Measurements from ENCODE around the gene COL18A1.

The COL18A1 gene

GRCh38 chr21:45412491-45412890 lies 7.5 kb downstream of the COL18A1 start:
- no peak for DNase-seq

- DNase-seq = no peak
These were observed 8.1 kb downstream of the COL18A1 start for GRCh38 chr21:45412909-45413611.

- DNase-seq = no peak
These were observed 9.0 kb downstream of the COL18A1 start for GRCh38 chr21:45413922-45414321.

- no peak for DNase-seq
These were observed 9.6 kb downstream of the COL18A1 start for GRCh38 chr21:45414396-45415187.

DNA sequence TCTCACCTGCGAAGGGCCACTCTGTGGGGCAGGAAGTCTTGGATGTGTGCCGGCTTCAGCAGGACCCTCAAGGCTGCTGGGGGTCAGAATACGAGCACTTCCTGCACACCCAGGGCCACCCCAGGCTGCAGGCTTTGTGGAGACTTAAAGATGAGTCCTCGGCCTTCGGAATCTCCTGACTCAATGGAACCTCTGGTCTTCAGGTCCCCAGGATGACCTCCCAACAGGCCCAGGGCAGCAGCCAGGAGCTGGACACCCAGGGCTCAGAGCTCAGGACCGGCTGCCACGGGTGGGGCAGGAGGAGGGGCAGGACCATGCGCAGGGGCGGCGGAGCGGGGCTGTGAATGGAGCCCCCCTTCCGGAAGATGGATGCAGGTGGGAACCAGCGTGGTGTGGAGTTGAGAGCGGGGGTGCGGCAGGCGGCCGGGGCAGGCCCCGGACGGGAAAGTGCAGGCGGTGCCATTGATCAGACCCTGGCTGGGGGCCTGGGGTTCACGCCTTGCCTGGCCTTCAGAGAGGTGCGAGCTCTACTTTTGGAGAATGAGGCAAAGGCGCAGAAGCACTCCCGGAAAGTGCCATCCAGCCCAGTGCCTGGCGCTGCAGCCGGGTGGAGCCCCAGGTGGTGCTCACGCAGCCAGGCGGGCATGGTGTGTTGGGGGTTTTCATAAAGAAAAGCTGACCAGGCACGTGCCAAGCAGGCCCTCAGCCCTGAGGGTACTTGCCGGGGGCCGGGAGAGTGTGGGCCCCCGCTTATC lies 10.4 kb downstream of the COL18A1 start:
- DNase-seq = no peak

DNA sequence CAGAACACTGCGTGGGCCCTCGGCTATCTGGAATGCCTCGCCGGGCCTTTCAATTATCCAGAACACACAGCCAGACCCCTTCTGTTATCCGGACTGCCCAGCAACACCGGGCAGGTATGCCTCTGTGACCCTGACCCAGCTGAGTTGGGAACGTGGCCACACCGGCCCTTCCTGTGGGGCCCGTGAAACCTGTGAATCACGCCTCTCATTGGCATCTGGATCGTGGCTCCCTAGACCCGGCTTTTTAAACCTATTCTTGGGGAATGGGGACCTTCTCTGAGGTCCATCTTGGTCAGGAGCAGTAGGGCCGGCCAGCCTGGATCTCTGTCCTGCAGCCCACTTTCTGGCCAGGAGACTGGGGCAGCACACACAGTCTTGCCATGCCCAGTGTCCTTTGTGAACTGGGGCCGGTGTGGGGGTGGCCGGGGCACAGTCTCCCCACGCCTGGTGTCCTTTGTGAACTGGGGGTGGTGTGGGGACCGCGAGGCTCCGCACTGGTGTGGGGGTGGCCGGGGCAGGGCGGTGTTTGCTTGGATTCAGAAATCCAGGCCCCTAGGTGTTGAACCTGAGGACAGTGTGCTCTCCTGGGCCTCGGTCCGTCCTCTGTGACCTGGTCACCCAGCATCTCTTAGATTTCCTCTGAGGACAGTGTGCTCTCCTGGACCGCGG lies 11.1 kb downstream of the COL18A1 start:
- no peak for DNase-seq

GRCh38 chr21:45416620-45417019 lies 11.7 kb downstream of the COL18A1 start:
- DNase-seq = no peak

- DNase-seq = no peak
These were observed 12.4 kb downstream of the COL18A1 start for GRCh38 chr21:45417256-45417950.

- no peak for DNase-seq
These were observed 13.0 kb downstream of the COL18A1 start for GRCh38 chr21:45417951-45418300.

GRCh38 chr21:45418301-45419071 lies 13.5 kb downstream of the COL18A1 start:
- DNase-seq = no peak

DNA sequence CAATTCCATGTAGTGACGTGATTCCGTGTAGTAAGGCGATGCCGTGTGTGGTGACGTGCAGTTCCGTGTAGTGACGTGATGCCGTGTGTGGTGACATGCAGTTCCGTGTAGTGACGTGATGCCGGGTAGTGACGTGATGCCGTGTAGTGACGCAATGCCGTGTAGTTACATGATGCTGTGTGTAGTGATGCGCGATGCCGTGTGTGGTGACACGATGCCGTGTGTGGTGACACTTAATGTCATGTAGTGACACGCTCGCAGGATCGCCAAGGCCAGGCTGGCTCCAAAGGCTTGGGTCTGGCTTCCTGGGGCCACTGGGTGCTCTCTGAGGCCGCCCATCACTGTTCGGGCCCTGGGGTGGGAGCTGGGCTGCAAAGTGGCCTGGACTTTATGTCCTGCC lies 14.2 kb downstream of the COL18A1 start:
- no peak for DNase-seq

GRCh38 chr21:45420061-45421041 lies 15.4 kb downstream of the COL18A1 start:
- peak in 18 of 51 donors; percentile 13 to 73 (median 40) for DNase-seq

- no peak for DNase-seq
These were observed 16.3 kb downstream of the COL18A1 start for GRCh38 chr21:45421071-45421845.

- no peak for DNase-seq
These were observed 17.1 kb downstream of the COL18A1 start for GRCh38 chr21:45421846-45422775.

DNA sequence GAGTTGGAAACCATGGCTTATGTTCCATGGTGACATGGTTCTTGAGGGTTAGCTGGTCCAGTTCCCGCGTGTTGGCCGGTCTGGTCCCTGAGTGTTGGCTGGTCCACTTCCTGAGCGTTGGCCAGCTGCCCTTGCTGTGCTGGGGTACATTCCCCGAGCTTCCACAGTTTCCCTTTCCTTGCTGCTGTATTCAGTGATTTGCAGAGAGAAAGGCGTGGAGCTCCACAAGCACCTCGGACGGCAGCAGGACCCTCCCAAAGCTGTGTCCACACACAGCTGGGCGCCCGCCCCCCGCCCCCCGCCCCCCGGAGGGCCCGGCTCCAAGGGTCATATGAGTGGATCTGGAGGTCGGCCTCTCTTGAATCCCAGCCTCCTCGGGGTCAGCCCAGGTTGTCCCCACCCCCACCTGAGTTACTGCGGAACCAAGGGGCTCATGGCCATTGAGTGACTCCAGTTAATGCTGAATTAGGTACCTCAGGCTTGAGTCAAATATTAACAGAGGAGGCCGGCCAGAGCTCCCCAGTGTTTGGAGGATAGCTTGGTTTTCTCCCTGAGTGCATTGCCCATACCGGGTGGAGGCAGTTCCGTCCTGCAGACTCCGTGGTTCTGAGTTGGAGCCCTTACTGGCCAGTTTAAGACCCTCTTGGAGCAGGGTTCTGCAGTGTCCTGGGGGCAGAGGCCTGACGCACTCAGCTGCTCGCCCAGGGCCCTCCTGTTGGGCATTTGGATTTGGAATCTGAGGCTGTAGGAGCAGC lies 18.4 kb downstream of the COL18A1 start:
- DNase-seq = no peak
